HG02884 (cell line): ENCODE results near the gene SLC39A1.
"Not testable (repeated sequence)": the region's sequence is repeated elsewhere in the genome, so short reads cannot be mapped to it uniquely, and the experiment has no call there.

ENCODE experiments used
- ATAC-seq: cut with Tn5 transposase; IDR thresholded peaks from one replicate; pipeline ENCODE4 v1.9.1; 2021; ENCODE audit warnings: mild to moderate bottlenecking, moderate library complexity; ENCODE audit not compliant: unreplicated experiment

SLC39A1 gene, protein sequence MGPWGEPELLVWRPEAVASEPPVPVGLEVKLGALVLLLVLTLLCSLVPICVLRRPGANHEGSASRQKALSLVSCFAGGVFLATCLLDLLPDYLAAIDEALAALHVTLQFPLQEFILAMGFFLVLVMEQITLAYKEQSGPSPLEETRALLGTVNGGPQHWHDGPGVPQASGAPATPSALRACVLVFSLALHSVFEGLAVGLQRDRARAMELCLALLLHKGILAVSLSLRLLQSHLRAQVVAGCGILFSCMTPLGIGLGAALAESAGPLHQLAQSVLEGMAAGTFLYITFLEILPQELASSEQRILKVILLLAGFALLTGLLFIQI

DNA sequence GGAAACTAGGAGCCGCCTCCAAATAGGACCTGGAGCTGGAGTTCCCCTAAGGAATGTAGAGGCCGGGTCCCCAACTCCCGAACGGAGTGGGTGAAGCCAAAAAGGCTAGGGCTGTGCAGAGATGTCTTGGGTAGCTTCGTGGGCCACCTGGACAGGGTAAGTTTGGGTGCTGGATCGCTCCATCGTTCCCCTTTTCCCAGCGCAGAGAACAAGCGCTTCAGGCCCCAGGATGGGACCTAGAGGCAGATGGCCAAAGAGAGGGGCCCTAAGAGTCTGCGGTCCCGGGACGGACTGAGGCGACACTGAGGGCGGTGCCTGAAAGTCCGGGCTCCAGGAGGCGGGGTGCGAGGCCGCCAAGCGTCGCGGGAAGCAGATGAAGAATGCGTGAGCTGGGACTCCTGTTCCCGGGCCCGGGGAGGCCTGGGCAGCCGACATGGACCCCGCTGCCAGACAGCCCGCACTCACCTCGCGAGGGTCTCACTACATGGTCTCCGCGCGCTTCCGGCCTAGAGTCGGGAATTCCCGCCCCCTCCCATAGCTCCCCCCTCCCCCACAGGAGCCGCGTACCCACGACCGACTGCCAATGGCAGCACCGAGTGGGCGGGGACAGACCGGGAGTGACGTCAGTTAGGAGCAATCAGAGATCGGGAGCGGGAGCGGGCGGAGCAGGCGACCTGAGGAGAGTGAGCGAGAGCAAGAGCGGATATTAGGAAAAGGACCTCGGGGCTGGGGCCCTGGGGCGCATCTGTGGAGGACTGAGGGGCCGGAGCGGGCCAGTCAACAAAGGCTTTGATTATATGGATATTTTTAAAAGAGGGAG, at the start of gene SLC39A1:
SLC39A1 (minus strand) TSS at position 508 of the 820 bp plus-strand sequence. CDS start 822 bp downstream, outside the sequence.
- ATAC-seq: no peak

DNA sequence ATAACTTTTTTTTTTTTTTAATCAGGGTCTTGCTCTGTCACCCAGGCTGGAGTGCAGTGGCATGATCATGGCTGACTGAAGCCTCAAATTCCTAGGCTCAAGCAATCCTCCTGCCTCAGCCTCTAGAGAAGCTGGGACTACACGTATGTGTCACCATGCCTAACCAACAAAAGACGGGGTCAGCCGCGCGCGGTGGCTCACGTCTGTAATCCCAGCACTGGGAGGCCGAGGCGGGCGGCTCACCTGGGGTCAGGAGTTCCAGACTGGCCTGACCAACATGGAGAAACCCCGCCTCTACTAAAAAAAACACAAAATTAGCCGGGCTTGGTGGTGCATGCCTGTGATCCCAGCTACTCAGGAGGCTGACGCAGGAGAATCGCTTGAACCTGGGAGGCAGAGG, 49.2 kb upstream of the SLC39A1 start:
- not testable (repeated sequence) for ATAC-seq

DNA sequence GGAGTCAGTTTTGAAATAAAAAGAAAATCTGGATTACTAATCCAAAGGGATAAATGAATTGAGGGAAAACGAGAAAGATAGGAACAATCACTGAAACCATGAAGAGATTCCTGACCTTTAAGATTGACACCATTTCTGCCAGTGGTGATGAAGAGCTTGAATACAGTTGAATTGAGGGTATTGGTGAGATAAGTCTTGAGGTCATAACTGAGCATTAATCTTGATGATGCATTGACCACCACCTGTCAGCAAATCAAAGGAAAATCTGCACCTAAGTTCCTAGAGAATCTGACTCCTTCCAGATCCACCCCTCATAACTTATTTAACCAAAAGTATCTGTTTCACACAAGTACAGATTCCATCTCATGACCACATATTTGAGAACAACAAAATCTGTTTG, 48.8 kb upstream of the SLC39A1 start:
- ATAC-seq: no peak

DNA sequence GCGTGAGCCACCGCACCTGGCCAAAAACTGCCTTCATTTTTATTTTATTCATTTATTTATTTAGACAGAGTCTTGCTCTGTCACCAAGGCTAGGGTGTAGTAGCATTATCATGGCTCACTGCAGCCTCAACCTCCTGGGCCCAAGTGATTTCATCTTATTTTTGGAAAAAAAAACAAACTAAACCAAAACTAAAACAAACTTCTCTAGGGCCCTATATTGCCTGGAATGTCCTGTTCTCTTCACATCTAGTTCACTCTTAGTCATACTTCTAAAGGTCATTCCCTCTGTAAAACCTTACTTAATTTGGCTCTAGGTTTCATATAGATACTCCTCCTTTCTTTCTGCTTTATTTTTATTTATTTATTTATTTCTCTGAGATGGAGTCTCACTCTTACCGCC, 42.8 kb upstream of the SLC39A1 start:
- ATAC-seq: no peak

DNA sequence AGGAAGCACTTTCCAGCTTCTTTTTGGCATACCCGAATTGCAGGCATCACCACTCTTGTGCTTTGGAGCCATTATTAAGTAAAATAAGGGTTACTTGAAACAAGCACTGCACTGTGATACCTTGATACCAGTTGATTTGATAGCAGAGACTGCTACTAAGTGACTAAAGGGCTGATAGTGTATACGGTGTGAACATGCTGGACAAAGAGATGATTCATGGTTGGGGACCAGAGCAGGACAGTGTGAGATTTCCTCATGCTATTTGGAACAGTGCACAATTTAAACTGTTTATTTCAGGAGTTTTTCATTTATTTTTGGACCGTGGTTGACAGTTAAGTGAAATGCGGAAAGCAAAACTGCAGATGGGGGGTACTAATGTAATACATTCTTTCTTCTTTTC, 37.1 kb upstream of the SLC39A1 start:
- ATAC-seq: no peak

DNA sequence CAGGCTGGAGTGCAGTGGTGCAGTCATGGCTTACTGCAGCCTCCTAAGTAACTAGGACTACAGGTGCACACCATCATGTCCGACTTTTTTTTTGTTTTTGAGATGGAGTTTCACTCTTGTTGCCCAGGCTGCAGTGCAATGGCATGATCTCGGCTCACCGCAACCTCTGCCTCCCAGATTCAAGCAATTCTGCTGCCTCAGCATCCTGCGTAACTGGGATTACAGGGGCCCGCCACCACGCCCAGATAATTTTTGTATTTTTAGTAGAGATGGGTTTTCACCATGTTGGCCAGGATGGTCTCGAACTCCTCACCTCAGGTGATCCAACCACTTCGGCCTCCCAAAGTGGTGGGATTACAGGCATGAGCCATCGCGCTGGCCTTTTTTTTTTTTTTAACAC, 33.5 kb upstream of the SLC39A1 start:
- ATAC-seq: not testable (repeated sequence)

DNA sequence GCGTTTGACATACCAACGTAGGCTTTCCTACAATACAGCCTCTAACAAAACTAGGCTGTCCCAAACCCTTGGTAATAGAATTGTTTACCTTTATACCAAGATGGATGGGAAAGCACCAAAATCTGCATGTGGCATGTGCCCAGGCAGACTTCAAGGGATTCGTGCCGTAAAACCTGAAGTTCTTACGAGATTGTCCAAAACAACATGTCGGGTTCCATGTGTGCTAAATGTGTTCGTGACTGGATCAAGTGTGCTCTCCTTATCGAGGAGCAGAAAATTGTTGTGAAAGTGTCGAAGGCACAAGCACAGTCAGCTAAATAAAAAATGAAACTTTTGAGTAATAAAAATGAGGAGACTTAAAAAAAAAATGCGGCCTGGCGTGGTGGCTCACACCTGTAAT, 32.3 kb upstream of the SLC39A1 start:
- ATAC-seq: no peak

DNA sequence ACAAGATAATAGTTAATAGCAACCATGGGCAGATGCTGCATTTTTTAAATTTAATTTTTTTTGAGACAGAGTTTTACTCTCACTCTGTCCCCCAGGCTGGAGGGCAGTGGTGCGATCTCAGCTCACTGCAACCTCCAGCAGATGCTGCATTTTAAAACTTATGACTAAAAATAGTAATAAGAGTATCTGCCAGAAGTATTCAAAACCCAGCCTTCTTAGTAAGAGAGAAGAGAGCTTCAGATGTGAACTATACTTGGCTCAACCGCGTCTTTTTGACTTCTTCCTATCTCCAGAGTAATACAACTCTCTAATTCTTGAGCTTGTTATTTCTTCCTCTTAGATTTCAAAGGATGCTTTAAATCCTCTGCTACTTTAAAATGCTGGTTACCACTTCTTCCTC, 31.9 kb upstream of the SLC39A1 start:
- no peak for ATAC-seq

DNA sequence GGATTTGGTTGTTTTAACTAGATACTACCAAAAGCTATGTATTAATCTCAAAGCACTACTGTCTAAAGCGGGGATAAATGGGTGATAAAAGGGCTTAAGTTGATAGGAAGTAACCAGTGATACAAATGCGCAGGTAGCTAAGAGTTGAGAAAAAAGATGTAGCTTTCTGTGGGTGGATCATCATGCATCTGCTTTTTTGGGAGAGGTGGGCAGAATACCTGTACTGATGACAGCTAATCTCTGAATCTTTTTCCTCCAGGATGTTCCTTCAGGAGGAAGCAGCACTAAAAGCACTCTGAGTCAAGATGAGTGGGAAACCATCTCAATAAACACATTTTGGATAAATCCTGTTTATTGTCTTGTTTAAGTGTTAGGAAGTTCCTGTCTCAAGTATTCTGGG, 28.5 kb upstream of the SLC39A1 start:
- ATAC-seq: no peak

DNA sequence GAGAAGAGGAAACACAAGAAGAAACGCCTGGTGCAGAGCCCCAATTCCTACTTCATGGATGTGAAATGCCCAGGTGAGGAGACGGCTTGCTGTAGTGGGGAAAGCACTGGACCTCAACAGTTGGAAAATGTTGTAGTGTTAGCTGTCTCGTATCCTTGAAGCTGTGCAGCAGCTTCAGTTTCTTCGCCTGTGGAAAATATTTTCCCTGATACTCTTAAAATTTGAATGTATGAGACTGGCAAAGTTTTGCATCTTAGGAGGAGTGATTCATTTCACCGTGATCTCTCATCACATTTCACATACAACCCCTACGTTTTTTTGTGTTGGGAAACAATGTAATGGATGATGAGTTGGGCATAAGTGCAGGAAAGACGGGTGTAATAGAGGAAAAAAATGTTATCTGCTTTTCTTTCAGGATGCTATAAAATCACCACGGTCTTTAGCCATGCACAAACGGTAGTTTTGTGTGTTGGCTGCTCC, 27.9 kb upstream of the SLC39A1 start:
- ATAC-seq: no peak

DNA sequence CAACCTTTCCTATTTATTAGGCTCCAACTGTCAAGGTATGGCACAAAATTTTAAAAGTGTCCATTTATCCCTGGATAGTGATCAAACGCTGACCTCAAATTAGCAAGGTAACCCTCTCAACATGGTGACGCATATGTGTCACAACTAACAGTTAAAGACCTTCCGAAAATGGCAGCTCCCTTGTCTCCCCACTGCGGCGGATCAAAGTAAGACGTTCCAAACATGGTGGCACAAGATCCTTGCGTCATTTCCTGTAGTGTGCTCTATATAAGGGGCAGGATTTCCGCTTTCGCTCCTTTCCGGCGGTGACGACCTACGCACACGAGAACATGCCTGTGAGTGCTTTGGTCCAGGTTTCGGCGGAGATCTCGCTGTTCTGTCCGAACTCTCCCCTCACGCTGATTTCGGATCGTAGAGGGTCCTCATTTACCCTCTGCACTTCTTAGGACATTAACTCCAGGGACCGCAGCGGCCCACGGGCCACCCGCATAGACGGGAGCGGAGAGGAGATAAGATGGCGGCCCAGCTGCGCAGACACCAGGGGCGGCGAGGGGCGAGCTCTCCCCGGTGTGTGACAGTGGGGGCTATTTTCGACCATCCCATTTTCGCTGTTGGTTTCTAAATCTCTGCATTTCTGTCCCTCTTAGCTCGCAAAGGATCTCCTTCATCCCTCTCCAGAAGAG, 27.3 kb upstream of the SLC39A1 start, which contains the start of gene RPS27:
RPS27 (plus strand) TSS at position 295 of the 683 bp plus-strand sequence; CDS start at position 330, 35 bp downstream.
- peak; percentile 67 for ATAC-seq

DNA sequence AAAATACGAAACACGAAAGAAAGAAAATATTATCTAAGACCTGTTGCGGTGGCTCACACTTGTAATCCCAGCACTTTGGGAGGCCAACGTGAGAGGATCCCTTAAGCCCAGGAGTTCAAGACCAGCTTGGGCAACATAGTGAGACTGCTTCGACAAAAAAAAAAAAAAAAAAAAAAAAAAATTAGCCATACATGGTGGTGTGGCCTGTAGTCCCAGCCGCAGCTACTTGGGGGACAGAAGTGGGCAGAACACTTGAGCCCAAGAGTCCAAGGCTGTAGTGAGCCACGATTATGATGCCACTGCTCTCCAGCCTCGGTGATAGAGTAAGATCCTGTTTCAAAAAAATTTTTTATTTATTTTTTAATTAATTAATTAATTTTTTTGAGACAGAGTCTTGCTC, 24.3 kb upstream of the SLC39A1 start:
- no peak for ATAC-seq

DNA sequence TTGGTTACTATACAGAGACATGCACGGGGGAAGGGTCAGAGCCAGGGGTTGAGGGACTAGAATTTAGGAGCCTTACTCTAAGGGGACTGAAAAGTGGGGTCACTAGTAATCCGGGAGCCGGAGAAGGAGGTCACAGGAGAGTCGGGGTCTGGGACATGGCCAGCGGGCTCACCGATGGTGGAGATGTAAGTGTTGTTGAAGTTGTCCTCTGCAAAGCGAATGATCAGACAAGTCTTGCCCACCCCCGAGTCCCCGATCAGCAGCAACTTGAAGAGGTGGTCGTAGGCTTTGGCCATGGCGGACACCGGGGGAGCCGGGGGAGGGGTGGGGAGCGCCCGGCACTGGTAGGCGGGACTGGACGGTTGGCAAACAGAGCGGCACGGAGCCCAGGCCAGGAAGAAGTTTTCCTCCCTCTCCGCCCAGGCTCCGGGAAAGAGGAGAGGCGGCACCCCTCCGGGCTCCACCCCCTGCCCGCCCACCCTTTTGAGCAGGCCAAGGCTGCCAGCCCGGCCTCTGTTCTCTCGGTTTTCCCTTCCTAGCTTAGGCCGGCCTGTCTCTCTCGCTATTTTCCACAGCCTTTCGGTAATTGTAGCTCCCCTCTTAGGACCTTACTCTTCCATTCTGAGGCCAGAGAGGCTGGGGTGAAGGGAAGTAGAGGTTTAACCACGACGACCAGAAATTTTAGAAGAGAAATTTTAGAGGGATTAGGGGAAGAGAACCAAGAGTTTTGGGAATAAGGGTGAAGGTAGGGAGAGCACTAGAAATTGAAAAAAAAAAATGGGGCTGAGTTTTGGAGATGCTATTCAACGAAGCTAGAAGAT, 22.8 kb upstream of the SLC39A1 start, which contains the start of gene RAB13:
RAB13 (minus strand) TSS at position 399 of the 821 bp plus-strand sequence; CDS start at position 296, 103 bp downstream.
- ATAC-seq: no peak

DNA sequence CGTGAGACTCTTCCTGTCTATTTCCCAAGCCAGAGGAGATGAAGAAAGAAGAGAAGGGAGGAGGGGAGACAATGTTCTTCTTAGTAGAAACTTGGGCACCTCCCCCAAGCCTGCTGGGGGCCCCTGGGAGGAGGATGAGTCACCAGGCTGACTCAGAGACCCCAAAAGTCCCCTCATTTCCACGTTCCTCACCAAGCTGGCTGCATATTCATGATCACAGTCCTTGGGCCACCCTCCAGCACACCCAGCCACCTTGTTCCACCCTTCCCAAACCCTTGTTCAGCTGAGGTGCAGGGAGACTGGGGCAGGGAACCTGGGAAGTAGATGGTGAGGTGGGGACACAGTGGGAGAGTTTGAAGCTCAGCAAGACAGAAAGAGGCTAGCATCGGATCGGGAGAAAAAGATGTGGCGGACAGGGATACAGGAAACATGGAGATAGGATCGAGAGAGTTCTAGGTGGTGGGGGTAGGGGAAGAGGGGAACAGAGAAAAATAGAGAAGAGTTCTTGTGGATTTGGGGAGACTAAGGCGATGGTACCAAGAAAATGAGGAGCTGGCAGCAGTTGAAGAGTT, 22.1 kb upstream of the SLC39A1 start:
- no peak for ATAC-seq

DNA sequence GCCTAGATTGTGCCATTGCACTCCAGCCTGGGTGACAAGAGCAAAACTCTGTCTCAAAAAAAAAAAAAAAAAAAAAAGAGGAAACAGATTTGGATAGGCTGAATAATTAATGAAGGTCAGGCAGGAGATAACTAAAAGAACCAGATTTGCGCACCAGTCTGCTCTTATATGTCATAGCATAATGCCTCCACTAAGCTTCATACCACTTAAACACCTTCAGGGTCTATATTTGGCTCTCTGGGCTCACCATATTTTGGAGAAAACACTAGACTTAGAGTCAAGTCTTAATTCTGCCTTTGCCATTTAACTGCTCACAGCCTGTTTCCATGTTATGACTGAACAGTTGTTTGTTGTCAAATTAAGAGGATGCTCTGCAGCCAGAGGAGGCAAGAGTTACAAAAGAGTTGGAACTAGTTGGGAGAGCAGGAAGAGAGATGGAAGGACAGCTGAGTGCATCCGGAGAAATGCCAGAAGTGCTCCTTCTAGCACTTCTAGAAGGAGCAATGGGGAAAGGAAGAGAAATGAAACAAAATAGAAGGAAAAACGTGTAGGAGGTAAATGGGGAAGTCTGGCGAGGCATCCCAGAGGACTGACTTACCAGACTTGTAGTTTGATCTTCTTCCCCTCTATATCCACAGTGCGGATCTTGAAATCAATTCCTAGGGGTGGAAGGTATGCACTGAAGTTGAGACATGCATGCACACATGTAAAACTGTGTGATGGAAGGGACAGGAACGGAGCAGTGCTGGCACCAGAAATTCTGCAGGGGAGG, 21.0 kb upstream of the SLC39A1 start:
- ATAC-seq: no peak

DNA sequence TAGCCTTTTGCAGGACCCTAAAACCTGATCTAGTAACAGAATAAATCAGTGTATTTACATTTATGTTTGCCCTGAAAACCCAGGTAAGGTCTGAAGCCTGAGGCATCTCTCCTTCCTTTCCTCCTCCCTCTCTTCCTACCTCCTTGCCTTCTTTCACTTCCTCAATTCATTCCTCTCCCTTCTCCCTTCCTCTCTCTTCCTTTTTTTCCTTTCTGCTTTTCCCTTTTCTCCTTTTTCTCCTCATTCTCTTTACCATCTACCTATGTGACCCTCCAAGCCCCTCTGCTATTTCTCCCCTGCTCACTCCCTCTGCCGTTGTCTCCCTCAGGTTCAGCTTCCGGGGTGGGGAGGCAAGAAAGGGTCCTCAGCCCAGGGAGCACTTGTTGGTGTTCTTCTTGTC, 18.4 kb upstream of the SLC39A1 start:
- not testable (repeated sequence) for ATAC-seq

DNA sequence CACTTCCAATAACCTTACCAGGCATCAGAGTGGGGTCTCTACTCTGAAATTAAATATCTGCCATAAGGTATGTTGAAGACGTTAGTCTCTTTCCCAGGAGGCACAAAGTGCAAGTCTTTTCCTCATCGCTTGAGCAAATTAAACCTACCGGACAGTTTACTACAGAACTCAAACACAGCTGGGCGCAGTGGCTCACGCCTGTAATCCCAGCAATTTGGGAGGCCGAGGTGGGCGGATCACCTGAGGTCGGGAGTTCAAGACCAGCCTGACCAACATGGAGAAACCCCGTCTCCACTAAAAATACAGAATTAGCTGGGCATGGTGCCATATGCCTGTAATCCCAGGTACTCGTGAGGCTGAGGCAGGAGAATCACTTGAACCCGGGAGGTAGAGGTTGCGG, 15.8 kb upstream of the SLC39A1 start:
- ATAC-seq: not testable (repeated sequence)

DNA sequence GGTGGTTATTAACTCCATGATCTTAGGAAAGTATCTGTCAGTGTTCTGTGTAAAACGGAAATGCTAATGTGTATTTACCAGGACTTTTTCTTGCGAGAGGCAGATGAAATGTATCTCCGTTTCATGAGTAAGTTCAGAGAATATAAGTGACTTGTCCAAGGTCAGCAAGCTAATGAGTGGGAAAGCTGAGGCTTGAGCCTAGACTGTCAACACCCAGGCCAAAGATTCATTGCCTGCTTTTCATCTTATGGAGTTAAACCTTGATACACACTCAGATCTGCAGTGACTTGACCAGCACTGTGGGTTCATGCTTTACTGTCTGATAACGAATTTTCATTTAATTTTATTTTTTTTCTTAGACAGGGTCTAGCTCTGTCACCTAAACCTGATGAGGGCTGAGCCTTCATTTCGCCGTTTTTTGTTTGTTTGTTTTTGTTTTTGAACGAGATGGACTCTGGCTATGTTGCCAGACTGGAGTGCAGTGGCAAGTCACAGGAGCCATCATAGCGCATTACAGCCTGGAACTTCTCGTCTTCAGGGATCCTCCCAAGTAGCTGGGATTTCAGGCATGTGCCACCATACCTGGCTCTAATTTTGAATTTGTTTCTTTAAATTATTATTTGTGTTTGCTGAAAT, 15.1 kb upstream of the SLC39A1 start:
- no peak for ATAC-seq
